ENCODE measurements around the gene MSRB3. TPM values are rescaled to one million over a fixed set of nuclear protein-coding genes. Genes with fewer than 3 reads are reported as not detected.

The MSRB3 gene
- total RNA-seq, 4 donors from 2014 or later = 12.0 to 29.2 (median 18.5) TPM

- intact Hi-C loops (cut with DNase I) = no loop called here
- Histone ChIP-seq H3K9me3 (no peaks in the 10 kb centered on the region), H3K36me3 (no peaks in the 10 kb centered on the region), H3K27me3 (no peaks in the 10 kb centered on the region), H3K27ac (no peak overlapping the region), H3K4me1 (no peaks in the 10 kb centered on the region), H3K4me3 (replicated peaks in 1 of 3) (no peak overlapping the region)
- TF ChIP-seq POLR2A (IDR thresholded peaks at IDR 0.05) (no peak), CTCF (IDR thresholded peaks at IDR 0.05) (no peak)
- no peak for DNase-seq
Observed at GRCh38 chr12:65490250-65490649, 211.8 kb downstream of the MSRB3 start.

GRCh38 chr12:65492998-65493912, 214.8 kb downstream of the MSRB3 start:
- Histone ChIP-seq H3K36me3 (no peaks in the 10 kb centered on the region), H3K27ac (no peak overlapping the region), H3K9me3 (no peaks in the 10 kb centered on the region), H3K27me3 (no peaks in the 10 kb centered on the region), H3K4me1 (peaks cover 0 to 6% of the 10 kb centered on the region in 2 donors), H3K4me3 (replicated peaks in 1 of 3) (no peak overlapping the region)
- intact Hi-C loops (cut with DNase I) = no loop called here
- DNase-seq = no peak
- no peak for TF ChIP-seq CTCF (IDR thresholded peaks at IDR 0.05)
- 75 to 91% methylated on average over 1 of the region's 1 CpG for WGBS, 2 donors

GRCh38 chr12:65493913-65494245, 215.4 kb downstream of the MSRB3 start:
- DNase-seq = no peak
- intact Hi-C loops (cut with DNase I) = no loop called here
- Histone ChIP-seq H3K36me3 (no peaks in the 10 kb centered on the region), H3K4me3 (replicated peaks in 1 of 3) (no peak overlapping the region), H3K27ac (no peak overlapping the region), H3K4me1 (peaks cover 0 to 6% of the 10 kb centered on the region in 2 donors), H3K9me3 (no peaks in the 10 kb centered on the region), H3K27me3 (no peaks in the 10 kb centered on the region)
- TF ChIP-seq POLR2A (IDR thresholded peaks at IDR 0.05) = no peak
- WGBS, 2 donors = 45 to 80% methylated on average over 1 of the region's 1 CpG

DNA sequence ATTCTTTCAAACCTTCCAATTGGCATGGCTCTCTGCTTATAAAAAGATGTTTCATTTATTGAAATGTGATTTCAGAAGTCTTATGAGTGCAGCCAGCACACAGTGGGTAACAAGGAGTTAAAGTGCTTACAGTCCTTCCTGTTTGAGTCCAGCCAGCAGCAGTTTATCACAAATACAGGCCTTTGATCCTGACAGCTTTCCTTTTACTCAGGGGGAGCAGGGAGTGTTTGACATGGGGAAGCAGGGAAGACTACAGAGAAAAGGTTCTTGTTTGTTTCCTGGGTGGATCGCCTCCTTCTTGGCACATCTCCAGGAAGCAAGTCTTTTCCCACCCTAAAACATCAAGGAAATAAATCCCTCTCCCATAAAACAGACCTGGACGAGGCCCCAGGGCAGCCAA, 216.1 kb downstream of the MSRB3 start:
- TF ChIP-seq POLR2A (IDR thresholded peaks at IDR 0.05) (no peak), CTCF (IDR thresholded peaks at IDR 0.05) (no peak)
- no peaks in the 10 kb centered on the region for H3K27me3 ChIP-seq
- no peak for DNase-seq
- intact Hi-C loops (cut with DNase I) = no loop called here
- WGBS, 2 donors = 81 to 91% methylated on average over 2 of the region's 2 CpGs
- H3K36me3 ChIP-seq = no peaks in the 10 kb centered on the region
- H3K4me1 ChIP-seq = peaks cover 0 to 6% of the 10 kb centered on the region in 2 donors
- no peak overlapping the region for H3K27ac ChIP-seq
- no peak overlapping the region for H3K4me3 ChIP-seq (replicated peaks in 1 of 3)
- no peaks in the 10 kb centered on the region for H3K9me3 ChIP-seq

DNA sequence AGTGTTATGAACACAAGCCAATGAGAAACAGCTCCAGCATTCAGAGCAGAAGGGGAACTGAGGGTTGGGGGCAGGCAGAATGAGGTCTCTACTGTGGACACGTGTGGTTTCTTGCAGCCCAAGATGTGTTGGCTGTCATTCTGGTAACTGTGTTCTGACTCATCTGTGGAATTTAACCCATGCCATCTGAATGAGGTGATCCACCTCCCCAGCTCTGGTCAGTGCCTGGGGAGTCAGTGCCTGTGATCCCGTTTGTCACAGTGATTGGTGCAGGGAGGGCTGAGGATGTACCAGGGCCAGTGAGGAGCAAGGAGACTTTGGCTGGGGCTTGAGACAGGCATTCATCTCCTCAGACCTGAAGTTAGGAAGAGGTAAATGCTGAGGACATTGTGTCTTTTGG, 216.8 kb downstream of the MSRB3 start:
- TF ChIP-seq POLR2A (IDR thresholded peaks at IDR 0.05) (no peak), CTCF (IDR thresholded peaks at IDR 0.05) (no peak)
- peaks cover 0 to 6% of the 10 kb centered on the region in 2 donors for H3K4me1 ChIP-seq
- no peak overlapping the region for H3K4me3 ChIP-seq (replicated peaks in 1 of 3)
- H3K27ac ChIP-seq = no peak overlapping the region
- H3K36me3 ChIP-seq = no peaks in the 10 kb centered on the region
- no peak for DNase-seq
- H3K27me3 ChIP-seq = no peaks in the 10 kb centered on the region
- no peaks in the 10 kb centered on the region for H3K9me3 ChIP-seq
- intact Hi-C loops (cut with DNase I) = no loop called here
- 63 to 70% methylated on average over 2 of the region's 2 CpGs for WGBS, 2 donors

All from thyroid gland (tissue), 4 donors.